WERI-Rb-1 (cell line): ENCODE results near the gene PRX.
A peak's percentile ranks its signal among the peaks of the same experiment; 100 is the strongest.

Experiments used
- DNase-seq: peaks from one replicate; pipeline ENCODE4 v3.0.0-alpha.2; 2020
- H3K27ac ChIP-seq: fragments of 250-450 bp; sonication (Bioruptor Pico); 2 replicates; pipeline ENCODE4 v1.5.1; 2020; ENCODE audit warnings: mild to moderate bottlenecking, moderate library complexity
- H3K27me3 ChIP-seq: fragments of 250-450 bp; sonication (Bioruptor Pico); 2 replicates; pipeline ENCODE4 v1.5.1; 2021; ENCODE audit warnings: mild to moderate bottlenecking, low read depth, moderate library complexity; ENCODE audit not compliant: insufficient read depth, severe bottlenecking
- H3K36me3 ChIP-seq: fragments of 250-450 bp; sonication (Bioruptor Pico); 2 replicates; pipeline ENCODE4 v1.5.1; 2020; ENCODE audit warnings: mild to moderate bottlenecking, moderate library complexity
- H3K4me3 ChIP-seq: 2 replicates; pipeline ENCODE4 v1.5.1; 2011; ENCODE audit warnings: low read depth, mild to moderate bottlenecking, control low read depth, low read length
- H3K9me3 ChIP-seq: fragments of 250-450 bp; sonication (Bioruptor Pico); 2 replicates; pipeline ENCODE4 v1.5.1; 2021; ENCODE audit warnings: mild to moderate bottlenecking, moderate library complexity; ENCODE audit not compliant: severe bottlenecking
- CTCF ChIP-seq: IDR thresholded peaks from 2 replicates; pipeline ENCODE4 v1.5.1; 2011; ENCODE audit warnings: low read depth, mild to moderate bottlenecking, control low read depth, inconsistent platforms, low read length

Gene PRX

GRCh38 chr19:40400559-40400958, 12.6 kb downstream of the PRX start:
- no peak for DNase-seq

DNA sequence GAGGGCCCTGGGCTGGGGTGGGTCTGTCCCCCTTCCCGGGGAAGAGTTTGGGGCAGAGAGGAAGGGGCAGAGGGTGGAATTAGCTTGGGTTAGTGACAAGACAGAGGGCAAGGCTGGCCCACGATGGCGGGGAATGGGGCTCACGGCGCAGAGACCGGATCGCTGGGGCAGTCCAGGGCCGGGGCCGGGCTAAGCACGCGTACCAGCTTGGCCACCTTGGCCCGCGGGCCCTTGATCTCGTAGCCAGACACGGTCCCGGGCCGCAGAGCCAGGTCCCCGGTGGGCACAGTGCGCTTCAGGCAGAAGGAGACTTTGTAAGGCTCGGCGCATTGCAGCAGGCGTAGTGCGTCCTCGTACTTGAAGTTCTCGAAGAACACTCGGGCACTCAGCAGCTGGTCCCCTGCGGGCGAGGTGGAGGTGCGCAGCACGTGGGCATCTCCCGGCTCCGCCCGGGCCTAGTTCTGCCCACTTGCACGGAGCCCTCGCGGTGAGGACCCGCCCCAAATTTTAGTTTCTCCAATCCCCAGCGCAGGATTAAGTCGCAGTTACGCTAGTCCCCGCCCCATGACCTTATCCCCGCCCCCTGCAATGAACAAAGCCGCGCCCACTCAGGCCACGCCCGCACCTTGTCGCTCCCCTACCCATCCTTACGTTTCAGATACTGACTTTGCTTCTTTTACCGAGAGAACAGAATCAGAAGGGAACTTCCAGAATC, 14.6 kb downstream of the PRX start:
- Histone ChIP-seq H3K4me3 (no peak overlapping the region), H3K36me3 (no peaks in the 10 kb centered on the region), H3K9me3 (no peaks in the 10 kb centered on the region), H3K27me3 (no peaks in the 10 kb centered on the region), H3K27ac (no peak overlapping the region)
- no peak for TF ChIP-seq CTCF
- no peak for DNase-seq

More at GRCh38 chr19:40400559-40400958, 12.6 kb downstream of the PRX start:
- H3K36me3 ChIP-seq = no peaks in the 10 kb centered on the region
- no peak for TF ChIP-seq CTCF
- H3K27me3 ChIP-seq = no peaks in the 10 kb centered on the region
- H3K9me3 ChIP-seq = no peaks in the 10 kb centered on the region
- H3K27ac ChIP-seq = no peak overlapping the region
- H3K4me3 ChIP-seq = no peak overlapping the region

DNA sequence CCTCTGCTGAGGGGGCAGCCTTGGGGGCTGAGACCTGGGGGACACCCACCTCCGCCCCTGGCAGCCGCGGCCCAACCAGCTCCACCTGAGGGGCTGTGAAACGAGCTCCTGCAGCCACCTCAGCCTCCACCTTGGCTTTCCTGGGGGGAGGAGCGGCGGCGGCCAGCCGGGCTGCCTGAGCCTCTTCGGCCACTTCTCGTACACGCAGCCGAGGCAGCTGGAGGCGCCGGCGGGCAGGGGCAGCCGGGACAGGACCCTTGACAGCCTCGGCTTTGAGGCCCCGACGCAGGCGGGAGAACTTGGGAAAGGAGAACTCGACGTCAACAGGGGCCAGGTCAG, 15.6 kb downstream of the PRX start:
- Histone ChIP-seq H3K36me3 (no peaks in the 10 kb centered on the region), H3K4me3 (no peak overlapping the region), H3K27me3 (no peaks in the 10 kb centered on the region), H3K9me3 (no peaks in the 10 kb centered on the region), H3K27ac (no peak overlapping the region)
- TF ChIP-seq CTCF = no peak
- DNase-seq = no peak

GRCh38 chr19:40396886-40397567, 16.2 kb downstream of the PRX start:
- Histone ChIP-seq H3K36me3 (no peaks in the 10 kb centered on the region), H3K27ac (no peak overlapping the region), H3K9me3 (no peaks in the 10 kb centered on the region), H3K4me3 (no peak overlapping the region), H3K27me3 (no peaks in the 10 kb centered on the region)
- DNase-seq = no peak
- TF ChIP-seq CTCF = no peak

GRCh38 chr19:40395956-40396355, 17.2 kb downstream of the PRX start:
- no peak overlapping the region for H3K27ac ChIP-seq
- H3K4me3 ChIP-seq = no peak overlapping the region
- no peaks in the 10 kb centered on the region for H3K27me3 ChIP-seq
- H3K9me3 ChIP-seq = no peaks in the 10 kb centered on the region
- no peak for TF ChIP-seq CTCF
- DNase-seq = no peak
- H3K36me3 ChIP-seq = no peaks in the 10 kb centered on the region

DNA sequence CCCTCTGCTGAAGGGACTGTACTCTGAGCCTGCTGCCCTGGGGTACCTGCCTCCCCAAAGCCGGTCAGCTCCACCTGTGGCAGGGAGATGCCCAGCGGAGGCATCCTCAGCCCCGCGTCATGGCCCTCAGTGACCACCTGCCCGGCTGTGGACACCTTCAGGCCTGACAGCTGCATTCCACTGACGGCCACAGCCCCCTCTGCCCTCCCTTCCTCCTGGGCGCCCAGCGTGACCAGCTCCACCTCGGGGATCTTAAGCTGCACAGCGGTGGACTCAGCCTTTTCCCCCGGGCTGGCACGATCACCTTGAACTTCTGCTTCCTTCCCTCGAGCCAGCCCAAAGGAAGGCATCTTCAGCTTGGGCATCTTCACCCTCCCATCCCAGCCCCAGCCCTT, 18.4 kb downstream of the PRX start:
- no peaks in the 10 kb centered on the region for H3K27me3 ChIP-seq
- no peaks in the 10 kb centered on the region for H3K36me3 ChIP-seq
- no peak for TF ChIP-seq CTCF
- no peaks in the 10 kb centered on the region for H3K9me3 ChIP-seq
- H3K27ac ChIP-seq = no peak overlapping the region
- DNase-seq = peak; percentile 30
- no peak overlapping the region for H3K4me3 ChIP-seq
